Tongue (tissue), 2 donors: ENCODE measurements around the gene MINDY2. TPM values are rescaled to one million over a fixed set of nuclear protein-coding genes. Genes with fewer than 3 reads are reported as not detected.

Experiments used
- DNase-seq: peaks from one replicate; pipeline ENCODE4 v3.0.0-alpha.2; 2015
- total RNA-seq: library from RNA; depleted of rRNA; stranded (reverse); fragments of >200 nt; gene quantifications from one replicate; pipeline ENCODE4 v1.2.3, GENCODE V29; 2014

The MINDY2 gene
- 23.9 TPM for total RNA-seq

DNA sequence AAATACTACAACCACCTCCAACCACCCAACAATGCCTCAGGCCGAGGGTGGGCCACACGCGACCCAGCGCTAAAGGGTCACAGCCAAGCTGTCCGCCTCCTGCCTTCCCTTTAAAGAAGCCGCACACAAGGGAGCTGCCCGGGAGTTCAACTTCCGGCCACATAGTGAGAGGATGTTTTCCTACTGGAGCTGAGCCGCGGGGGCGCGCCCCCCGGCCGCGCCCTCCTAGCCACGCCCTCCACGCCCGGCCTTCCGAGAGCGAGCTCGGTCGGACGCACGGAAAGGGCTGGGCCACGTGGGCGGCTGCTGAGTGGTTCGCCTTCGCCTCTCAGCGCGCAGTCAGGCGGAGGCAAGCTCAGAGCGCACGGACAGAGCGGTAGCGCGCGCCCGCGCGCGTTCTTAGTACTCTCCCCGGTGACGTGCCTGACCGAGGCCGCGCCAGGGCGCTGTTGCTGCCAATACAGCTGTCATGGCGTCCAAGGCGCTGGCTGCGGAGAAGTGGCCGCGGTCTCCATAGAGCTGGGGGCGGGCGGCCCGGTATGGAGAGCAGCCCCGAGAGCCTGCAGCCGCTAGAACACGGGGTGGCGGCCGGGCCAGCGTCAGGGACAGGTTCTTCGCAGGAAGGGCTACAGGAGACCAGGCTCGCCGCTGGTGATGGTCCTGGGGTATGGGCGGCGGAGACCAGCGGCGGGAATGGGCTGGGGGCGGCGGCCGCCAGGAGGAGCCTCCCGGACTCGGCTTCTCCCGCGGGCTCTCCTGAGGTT, at the start of gene MINDY2:
MINDY2 (plus strand) TSS at position 446 of the 764 bp plus-strand sequence; CDS start at position 540, 94 bp downstream.
- DNase-seq: peak; percentile 99

- peak; percentile 25 for DNase-seq
These were observed 46.6 kb upstream of the MINDY2 start for GRCh38 chr15:58724466-58724865.

- no peak for DNase-seq
These were observed 44.2 kb upstream of the MINDY2 start for GRCh38 chr15:58726867-58727266.

DNA sequence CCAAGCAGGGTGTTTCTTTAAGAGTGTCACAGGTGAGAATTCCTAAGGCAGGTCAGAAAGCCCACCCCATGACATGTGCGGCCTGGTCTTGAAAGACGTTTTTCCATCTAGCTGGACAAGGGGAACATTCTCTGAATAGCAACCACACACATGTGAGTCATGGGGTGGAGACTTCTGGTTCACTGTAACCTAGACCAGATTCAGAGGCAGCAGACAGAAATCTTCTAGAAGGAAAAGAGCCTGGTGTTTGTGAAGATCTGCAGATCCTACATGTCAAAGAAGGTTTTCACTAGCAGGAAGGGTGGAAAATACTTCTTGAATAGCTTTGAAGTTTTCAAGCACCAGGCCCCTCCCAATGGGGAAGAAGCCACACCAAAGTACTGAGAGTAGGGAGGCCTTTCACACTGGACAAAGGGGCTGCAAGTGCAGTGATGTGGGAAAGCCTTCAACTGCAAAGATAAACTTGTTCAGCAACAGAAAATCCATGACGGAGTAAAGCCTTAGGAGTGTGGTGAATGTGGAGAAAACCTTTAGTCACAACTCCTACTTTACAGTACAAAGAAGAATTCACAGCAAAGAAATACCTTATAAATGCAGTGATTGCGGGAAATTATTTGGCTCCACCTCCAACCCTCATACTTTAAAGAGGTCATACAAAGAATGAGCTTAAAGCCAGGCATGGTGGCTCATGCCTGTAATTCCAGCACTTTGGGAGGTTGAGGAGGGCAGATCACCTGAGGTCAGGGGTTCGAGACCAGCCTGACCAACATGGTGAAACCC, 39.2 kb upstream of the MINDY2 start:
- DNase-seq: peak; percentile 21

DNA sequence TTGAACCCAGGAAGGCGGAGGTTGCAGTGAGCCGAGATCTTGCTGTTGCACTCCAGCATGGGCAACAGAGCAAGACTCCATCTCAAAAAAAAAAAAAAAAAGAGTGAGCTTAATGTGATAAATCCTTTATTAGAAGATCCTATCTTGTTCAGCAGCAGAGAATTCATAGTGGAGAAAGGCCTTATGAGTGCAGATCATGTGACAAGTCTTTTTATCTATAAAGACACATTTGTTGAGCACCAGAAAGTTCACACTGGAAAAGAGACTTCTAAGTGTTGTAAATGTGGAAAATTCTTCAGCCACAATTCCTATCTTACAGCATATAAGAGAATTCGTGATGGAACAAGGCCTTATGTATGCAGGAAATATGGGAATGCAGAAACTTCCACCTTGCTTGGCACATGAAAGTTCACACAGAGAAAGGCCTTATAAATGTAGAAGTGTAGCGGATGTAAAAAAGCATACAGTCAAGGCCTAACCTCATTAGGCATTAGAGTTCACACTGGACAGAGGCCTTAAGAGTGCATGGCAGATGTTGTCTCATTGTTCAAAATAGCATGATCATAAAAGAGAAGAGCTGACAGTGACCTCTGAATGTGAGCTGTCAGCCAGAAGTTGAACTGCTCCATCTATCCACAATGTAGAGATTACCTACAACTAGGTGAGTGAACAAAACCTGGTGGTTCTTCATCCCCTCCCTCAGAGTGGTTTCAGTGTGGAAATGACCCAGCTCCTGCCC, 38.3 kb upstream of the MINDY2 start:
- DNase-seq: no peak

- no peak for DNase-seq
These were observed 36.2 kb upstream of the MINDY2 start for GRCh38 chr15:58734859-58735258.

DNA sequence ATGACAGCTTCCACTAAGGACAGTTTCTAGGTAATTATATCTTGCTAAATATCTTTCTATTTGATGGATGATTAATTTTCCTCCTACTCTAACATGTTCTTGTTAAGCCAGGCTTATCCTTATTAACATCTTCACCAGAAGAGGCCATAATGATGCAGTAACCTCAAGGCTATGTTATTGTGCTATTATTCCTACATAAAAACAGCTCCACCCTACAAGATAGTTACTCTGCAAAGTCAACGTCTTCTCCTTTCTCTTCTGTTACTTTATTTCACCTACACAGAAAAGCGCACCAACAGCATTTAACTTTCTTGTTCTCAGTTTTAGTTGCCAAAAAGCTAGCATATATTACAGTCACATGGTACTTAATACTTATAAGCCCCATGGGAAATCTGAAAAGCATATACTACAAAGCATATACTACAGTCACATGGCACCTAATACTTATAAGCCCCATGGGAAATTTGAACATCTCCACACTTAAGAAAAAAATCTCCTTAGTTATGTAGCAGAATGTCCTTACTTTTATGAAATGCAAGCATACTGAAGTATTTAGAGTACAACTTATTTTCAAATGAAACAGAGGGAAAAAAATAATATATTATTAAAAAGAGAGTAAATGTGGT, 35.0 kb upstream of the MINDY2 start:
- no peak for DNase-seq

- no peak for DNase-seq
These were observed 33.8 kb upstream of the MINDY2 start for GRCh38 chr15:58737298-58737697.

GRCh38 chr15:58738046-58738707, 32.9 kb upstream of the MINDY2 start:
- DNase-seq: no peak

GRCh38 chr15:58740436-58740835, 30.7 kb upstream of the MINDY2 start:
- no peak for DNase-seq

DNA sequence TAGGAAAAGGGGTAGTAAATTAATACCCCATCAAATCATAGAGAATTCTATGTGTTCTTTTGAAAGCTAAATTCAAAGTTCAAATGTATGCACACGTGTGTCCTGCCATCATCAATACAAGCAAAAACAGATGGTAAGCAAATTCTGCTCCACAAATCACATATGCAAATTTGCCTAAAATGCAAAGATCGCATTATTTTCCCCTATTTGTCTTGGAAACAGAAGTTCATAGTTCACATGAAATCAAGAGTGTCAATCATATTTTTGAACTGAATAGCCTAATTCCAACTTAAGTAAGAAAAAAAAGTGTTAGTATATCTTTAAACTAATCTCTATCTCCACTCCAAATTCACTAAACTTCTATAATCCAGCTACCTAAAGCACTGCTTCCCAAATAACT, 30.1 kb upstream of the MINDY2 start:
- DNase-seq: no peak

DNA sequence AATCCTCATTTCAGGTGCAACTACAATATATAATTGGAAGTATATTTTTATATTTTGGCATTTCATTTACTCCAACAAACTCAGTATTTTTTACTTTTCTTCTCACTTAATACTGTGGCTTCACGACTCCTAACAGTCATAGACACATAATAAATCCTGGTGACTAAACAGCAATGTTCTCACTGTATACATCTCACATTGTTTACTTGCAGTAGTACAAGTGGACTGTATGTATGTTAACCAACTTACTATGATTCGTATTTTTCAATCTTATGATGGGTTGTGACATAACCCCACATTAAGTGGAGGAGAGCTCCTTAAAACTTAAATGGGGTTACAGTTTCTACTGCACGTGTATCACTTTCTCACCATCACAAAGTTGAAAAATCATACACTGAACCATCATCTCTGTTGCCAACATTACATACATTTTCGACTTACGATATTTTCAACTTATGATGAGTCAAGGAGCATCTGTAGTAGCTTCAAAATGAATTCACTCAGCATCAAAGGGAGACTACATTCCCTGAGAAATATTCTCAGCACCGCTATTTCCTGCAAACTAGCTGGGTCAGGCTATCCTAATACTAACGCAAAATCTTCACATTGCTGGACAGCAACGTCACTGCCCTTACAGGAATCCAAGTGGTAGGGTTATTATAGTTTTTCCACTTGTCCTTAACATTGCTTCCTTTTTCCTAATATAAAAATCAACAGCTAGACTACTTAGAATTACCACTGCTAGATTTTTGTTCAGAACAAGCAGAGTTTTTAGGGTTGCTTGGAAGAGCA, 28.9 kb upstream of the MINDY2 start:
- DNase-seq: no peak

- no peak for DNase-seq
These were observed 28.1 kb upstream of the MINDY2 start for GRCh38 chr15:58742819-58743502.

DNA sequence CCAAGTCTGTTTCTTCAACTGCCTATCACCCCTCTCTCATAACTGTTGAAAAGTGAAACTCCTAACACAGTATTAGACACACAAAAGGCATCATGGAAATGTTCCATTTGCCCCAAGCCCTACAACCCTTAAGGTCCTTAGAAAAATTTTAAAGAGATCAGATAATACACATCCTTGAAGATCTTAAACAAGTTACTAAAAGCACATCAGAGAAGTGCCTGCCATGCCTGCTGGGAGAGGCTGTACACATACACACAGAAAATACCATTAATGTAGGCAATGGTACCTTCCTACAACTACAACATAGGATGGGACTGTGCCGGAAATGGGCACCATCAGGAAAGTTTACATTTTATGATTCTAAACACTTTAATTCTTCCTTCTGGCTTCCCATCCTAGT, 24.9 kb upstream of the MINDY2 start:
- no peak for DNase-seq

DNA sequence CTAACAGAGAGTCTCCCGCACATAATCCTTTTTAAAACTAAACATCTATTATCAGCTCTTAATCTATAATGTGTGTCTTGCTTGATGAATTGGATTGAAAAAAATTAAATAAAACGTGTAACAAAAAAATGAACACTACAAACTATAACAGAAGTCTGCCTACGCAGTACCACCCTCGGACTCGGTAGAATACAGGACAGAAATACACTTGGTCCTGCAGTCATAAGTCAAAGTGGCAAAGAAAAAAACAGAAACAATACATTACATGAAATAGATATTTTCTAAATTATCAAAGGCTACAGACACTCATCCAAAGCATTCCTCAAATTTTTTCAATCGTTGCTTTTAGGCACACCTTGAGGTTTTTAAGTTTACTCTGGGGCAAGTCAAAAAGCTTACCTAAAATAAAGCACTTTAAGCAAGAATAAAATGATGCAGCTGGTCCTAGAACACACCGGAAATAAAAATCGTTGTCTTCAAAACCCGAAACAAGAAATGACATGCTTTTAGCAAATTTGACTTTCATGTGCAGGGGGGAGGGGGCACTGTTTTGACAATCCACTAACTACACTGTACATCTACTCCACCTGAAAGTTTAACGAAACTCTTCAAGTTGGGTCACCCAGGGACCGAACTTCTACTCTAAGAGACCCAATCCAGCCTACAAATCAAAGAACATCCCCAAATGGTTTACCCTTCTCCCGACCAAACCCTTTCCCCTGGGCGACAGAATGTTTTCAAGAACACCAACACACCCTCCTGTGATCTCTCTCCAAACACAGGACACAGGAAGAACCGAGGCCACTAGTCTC, 22.9 kb upstream of the MINDY2 start:
- DNase-seq: peak; percentile 29

DNA sequence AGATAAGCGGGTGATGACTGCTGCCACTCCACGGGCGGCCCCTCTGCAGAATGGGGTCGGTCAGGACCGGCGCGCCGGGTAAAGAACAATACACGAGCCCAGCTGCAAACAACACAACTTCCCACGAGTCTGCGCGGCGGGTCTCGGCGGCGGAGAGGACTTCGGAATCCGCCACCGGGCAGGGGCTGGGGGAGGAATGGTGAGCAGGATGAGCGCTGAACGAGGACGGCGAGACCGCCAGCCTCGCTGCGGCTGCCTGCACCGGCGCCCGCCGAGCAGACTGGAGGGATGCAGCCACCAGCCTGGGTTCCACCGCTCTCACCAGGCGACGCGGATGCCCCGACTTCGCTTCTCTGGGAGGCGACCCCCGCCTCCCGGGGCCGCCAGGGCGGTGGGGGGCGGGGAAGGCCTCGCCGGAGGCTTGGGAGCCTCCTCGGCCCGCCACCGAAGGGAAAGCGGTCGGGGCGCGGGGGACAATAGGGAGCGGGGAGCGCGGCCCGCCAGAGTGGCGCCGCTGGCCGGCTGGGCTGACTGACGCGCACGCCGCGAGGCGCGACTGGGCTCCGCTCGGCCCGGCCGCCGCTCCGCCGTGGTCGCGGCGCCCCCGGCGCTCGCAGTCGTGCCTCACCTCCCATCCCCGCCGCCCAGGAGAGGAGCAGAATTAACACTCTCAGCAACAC, 22.1 kb upstream of the MINDY2 start:
- peak; percentile 67 for DNase-seq

DNA sequence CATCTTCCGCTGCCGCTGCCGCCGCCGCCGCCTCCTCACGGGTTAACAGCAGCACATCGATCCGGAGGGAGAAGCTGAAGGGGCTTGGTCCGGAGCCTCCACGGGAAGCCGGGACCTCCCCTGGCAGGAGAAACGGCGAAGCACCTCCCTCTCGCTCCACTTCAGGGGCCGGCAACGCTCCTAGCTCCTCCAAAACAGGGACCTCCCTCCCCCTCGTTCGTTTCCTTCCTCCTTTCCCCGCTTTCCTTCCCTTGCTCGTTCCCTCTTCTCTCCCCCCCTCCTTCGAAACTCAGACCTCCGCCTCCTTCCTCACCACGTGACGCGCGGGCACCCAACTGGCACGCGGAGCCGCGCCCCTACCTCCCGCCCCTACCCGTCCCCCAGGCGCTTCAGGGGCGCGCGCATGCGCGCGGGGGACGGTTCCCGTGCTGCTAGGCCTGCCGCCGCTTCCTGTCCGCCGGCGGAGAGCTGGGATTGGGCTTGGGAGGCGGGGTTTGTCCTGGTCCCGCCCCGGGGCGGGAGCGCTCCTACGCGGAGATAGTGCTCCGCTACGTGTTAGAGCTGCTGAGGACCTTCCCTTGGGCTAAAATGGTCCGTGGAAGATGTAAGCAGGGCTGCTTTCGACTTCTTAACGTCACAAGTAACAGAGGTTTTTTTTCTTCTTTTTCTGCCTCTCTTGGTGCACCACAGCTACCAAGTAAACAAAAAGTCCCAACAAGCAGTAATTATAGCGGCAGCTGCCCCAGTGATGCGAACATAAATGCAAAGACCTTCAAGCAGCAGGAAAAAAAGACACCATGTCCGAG, 21.4 kb upstream of the MINDY2 start, which contains the start of gene ADAM10:
ADAM10 (minus strand) TSS at position 176 of the 806 bp plus-strand sequence; CDS start at position 3, 173 bp downstream.
- peak; percentile 99 for DNase-seq

GRCh38 chr15:58752716-58753115, 18.4 kb upstream of the MINDY2 start:
- DNase-seq: no peak
